SU-DHL-6 (cell line): ENCODE data around the gene ABL2.

Experiments
- H2AFZ ChIP-seq: fragments of 200-600 bp; sonication (generic); 2 replicates; pipeline ENCODE4 v1.6.1; 2014; ENCODE audit warnings: low read depth, mild to moderate bottlenecking, moderate library complexity, mixed read lengths, antibody characterized with exemption, low read length; ENCODE audit not compliant: severe bottlenecking
- H3F3A ChIP-seq: fragments of 200-600 bp; shearing (Covaris generic); 2 replicates; pipeline ENCODE4 v1.6.0; 2016; ENCODE audit warnings: antibody characterized with exemption, mild to moderate bottlenecking; ENCODE audit not compliant: insufficient read depth
- H3K27ac ChIP-seq: fragments of 200-600 bp; sonication (generic); 2 replicates; pipeline ENCODE4 v1.5.1; 2016; ENCODE audit warnings: low read depth, mild to moderate bottlenecking, low read length, moderate library complexity, mixed read lengths
- H3K27me3 ChIP-seq: fragments of 200-600 bp; sonication (generic), shearing (Covaris generic); 2 replicates; pipeline ENCODE4 v1.6.0; 2014; ENCODE audit warnings: mild to moderate bottlenecking, low read length
- H3K36me3 ChIP-seq: fragments of 200-600 bp; sonication (generic); 2 replicates; pipeline ENCODE4 v1.6.1; 2014; ENCODE audit warnings: mild to moderate bottlenecking, low read length, mixed read lengths
- H3K4me2 ChIP-seq: fragments of 300-600, 200-600 bp; shearing (Covaris generic), sonication (generic); 2 replicates; pipeline ENCODE4 v1.6.0; 2014; ENCODE audit warnings: low read length, low read depth, mild to moderate bottlenecking; ENCODE audit not compliant: poor library complexity, severe bottlenecking
- H3K4me3 ChIP-seq: fragments of 200-600 bp; sonication (generic); 2 replicates; pipeline ENCODE4 v1.5.1; 2014; ENCODE audit warnings: antibody characterized with exemption, low read length, mild to moderate bottlenecking, mixed read lengths; ENCODE audit not compliant: insufficient read depth, poor library complexity, severe bottlenecking
- H3K79me2 ChIP-seq: fragments of 200-600 bp; sonication (generic); 2 replicates; pipeline ENCODE4 v1.6.1; 2014; ENCODE audit warnings: mild to moderate bottlenecking, low read length, moderate library complexity; ENCODE audit not compliant: insufficient read depth
- H3K9ac ChIP-seq: fragments of 200-600 bp; sonication (generic); 2 replicates; pipeline ENCODE4 v1.7.0; 2014; ENCODE audit warnings: mild to moderate bottlenecking, low read length
- H3K9me2 ChIP-seq: fragments of 200-600 bp; sonication (generic); replicated peaks from 2 replicates; pipeline ENCODE4 v1.6.1; 2014; ENCODE audit warnings: low read length; ENCODE audit not compliant: insufficient read depth
- H3K9me3 ChIP-seq: fragments of 200-600 bp; sonication (generic); 2 replicates; pipeline ENCODE4 v1.6.1; 2014; ENCODE audit warnings: low read length, mixed read lengths; ENCODE audit not compliant: insufficient read depth
- H4K20me1 ChIP-seq: fragments of 200-600 bp; sonication (generic); 2 replicates; pipeline ENCODE4 v1.6.1; 2014; ENCODE audit warnings: low read depth, mild to moderate bottlenecking, antibody characterized with exemption, low read length, moderate library complexity, mixed read lengths
- CTCF ChIP-seq: fragments of 200-600 bp; sonication (generic); IDR thresholded peaks from one replicate; pipeline ENCODE4 v1.5.1; 2017; ENCODE audit warnings: antibody characterized with exemption, mild to moderate bottlenecking, low read length, moderate library complexity; ENCODE audit not compliant: insufficient read depth, poor library complexity, severe bottlenecking
- EZH2phosphoT487 ChIP-seq: fragments of 200-600 bp; sonication (generic), shearing (Covaris generic); conservative IDR thresholded peaks from 2 replicates; pipeline ENCODE4 v1.6.1; 2018; ENCODE audit warnings: mild to moderate bottlenecking, antibody characterized with exemption, low read length, moderate library complexity, mixed read lengths

The ABL2 gene

GRCh38 chr1:179156708-179157107 lies 72.8 kb downstream of the ABL2 start:
- H3K9ac ChIP-seq, result no peak overlapping the region
- no peaks in the 10 kb centered on the region for H3K36me3 ChIP-seq
- H3K79me2 ChIP-seq, result no peaks in the 10 kb centered on the region
- H2AFZ ChIP-seq, result no peak overlapping the region
- no peak overlapping the region for H3K4me3 ChIP-seq
- H3F3A ChIP-seq, result no peaks in the 10 kb centered on the region
- H3K4me2 ChIP-seq, result no peak overlapping the region
- TF ChIP-seq CTCF, result no peak
- no peaks in the 10 kb centered on the region for H3K27me3 ChIP-seq
- H4K20me1 ChIP-seq, result no peaks in the 10 kb centered on the region
- no peak overlapping the region for H3K27ac ChIP-seq
- H3K9me3 ChIP-seq, result no peaks in the 10 kb centered on the region
- no peaks in the 10 kb centered on the region for H3K9me2 ChIP-seq

DNA sequence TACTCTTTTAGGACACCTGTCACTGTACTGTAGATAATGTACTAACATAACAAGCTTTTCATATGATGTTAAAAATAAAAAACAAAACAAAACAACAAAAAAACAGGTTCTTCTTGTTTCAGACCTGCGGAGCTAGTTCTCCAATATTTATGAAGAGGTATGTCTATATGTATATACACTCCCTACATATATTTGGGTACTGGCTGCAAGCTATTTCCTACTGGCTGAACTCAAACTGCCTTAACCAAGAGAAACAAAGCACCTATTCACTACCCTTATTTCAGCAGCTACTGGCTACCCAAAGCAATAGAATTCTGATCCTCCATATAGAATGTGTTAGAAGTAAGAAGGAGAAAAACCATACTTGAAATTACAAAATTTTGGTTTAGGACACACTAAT lies 73.5 kb downstream of the ABL2 start:
- Histone ChIP-seq H3K27ac (no peak overlapping the region), H3F3A (no peaks in the 10 kb centered on the region), H3K9me3 (no peaks in the 10 kb centered on the region), H4K20me1 (no peaks in the 10 kb centered on the region), H3K4me2 (no peak overlapping the region), H2AFZ (no peak overlapping the region), H3K27me3 (no peaks in the 10 kb centered on the region), H3K9me2 (no peaks in the 10 kb centered on the region), H3K79me2 (no peaks in the 10 kb centered on the region), H3K9ac (no peak overlapping the region), H3K4me3 (no peak overlapping the region), H3K36me3 (no peaks in the 10 kb centered on the region)
- TF ChIP-seq CTCF (no peak), EZH2phosphoT487 (no peak)

DNA sequence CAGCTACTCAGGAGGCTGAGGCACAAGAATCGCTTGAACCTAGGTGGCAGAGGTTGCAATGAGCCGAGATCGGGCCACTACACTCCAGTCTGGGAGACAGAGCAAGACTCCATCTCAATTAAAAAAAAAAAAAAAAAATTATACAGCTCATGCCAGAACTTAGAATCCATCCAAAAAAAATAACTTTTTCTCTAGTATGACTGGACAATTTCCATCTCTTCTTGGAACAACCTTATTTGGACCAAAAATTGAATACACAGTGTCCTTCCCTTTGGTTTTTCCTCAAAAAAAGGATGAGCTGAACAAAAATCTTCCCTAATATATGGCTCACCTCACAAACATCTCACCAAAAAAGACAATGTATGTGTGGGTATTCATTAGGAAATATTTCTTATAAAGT lies 73.9 kb downstream of the ABL2 start:
- H3F3A ChIP-seq, result no peaks in the 10 kb centered on the region
- no peaks in the 10 kb centered on the region for H3K36me3 ChIP-seq
- H3K9me2 ChIP-seq, result no peaks in the 10 kb centered on the region
- H3K27ac ChIP-seq, result no peak overlapping the region
- H3K9me3 ChIP-seq, result no peaks in the 10 kb centered on the region
- no peaks in the 10 kb centered on the region for H3K79me2 ChIP-seq
- H3K27me3 ChIP-seq, result no peaks in the 10 kb centered on the region
- H4K20me1 ChIP-seq, result no peaks in the 10 kb centered on the region
- no peak overlapping the region for H2AFZ ChIP-seq
- no peak for TF ChIP-seq CTCF
- TF ChIP-seq EZH2phosphoT487, result no peak
- H3K4me2 ChIP-seq, result no peak overlapping the region
- H3K9ac ChIP-seq, result no peak overlapping the region
- no peak overlapping the region for H3K4me3 ChIP-seq

GRCh38 chr1:179154437-179154836 lies 75.0 kb downstream of the ABL2 start:
- Histone ChIP-seq H3K9me3 (no peaks in the 10 kb centered on the region), H2AFZ (no peak overlapping the region), H3K36me3 (no peaks in the 10 kb centered on the region), H3K9ac (no peak overlapping the region), H3K9me2 (no peaks in the 10 kb centered on the region), H3K4me2 (no peak overlapping the region), H4K20me1 (no peaks in the 10 kb centered on the region), H3K4me3 (no peak overlapping the region), H3K27me3 (no peaks in the 10 kb centered on the region), H3K27ac (no peak overlapping the region), H3K79me2 (no peaks in the 10 kb centered on the region), H3F3A (no peaks in the 10 kb centered on the region)
- no peak for TF ChIP-seq CTCF
- TF ChIP-seq EZH2phosphoT487, result no peak
